ENCODE results near the gene ERBB2.

GRCh38 chr17:39683295-39683939, 16.4 kb upstream of the ERBB2 start:
- TF ChIP-seq EZH2 (optimal IDR thresholded peaks at IDR 0.05; ENCODE audit: low read depth, low read length) (no peak), CTCF (IDR thresholded peaks at IDR 0.05; ENCODE audit: low read length) (no peak)
